Right lobe of liver (tissue), 4 donors: Measurements from ENCODE around the gene EEF1A1.
"Not testable (repeated sequence)": the region's sequence is repeated elsewhere in the genome, so short reads cannot be mapped to it uniquely, and the experiment has no call there.

Experiments
- CTCF ChIP-seq, 4 donors: fragments of 200-600 bp in 3 of 4; fragments of 450-650 bp in 1 of 4; IDR thresholded peaks; one replicate each; pipeline versions ENCODE4 v1.5.1 to v1.8.0; 2016 to 2022; ENCODE audit warnings: antibody characterized with exemption in 4 of 4, mild to moderate bottlenecking in 2 of 4
- POLR2A ChIP-seq: fragments of 450-650 bp; IDR thresholded peaks from one replicate; pipeline ENCODE4 v1.6.1; 2017; ENCODE audit warnings: antibody characterized with exemption, mild to moderate bottlenecking
- donor health status: DM: no; HTN: no; CAD: no.
- donor health status: DM: no; HTN: no; CAD: no.
- donor health status: DM: no; HTN: yes; CAD: no.

GRCh38 chr6:73559399-73559794, 38.6 kb upstream of the EEF1A1 start:
- TF ChIP-seq CTCF (IDR thresholded peaks at IDR 0.05); POLR2A: not testable (repeated sequence)
